ENCODE data around the gene FBRS.
"Not testable (repeated sequence)": the region's sequence is repeated elsewhere in the genome, so short reads cannot be mapped to it uniquely, and the experiment has no call there.

FBRS gene

GRCh38 chr16:30700491-30700890 lies 42.3 kb downstream of the FBRS start:
- no peak for DNase-seq

GRCh38 chr16:30700971-30701370 lies 42.7 kb downstream of the FBRS start:
- DNase-seq, result no peak

- DNase-seq, result not testable (repeated sequence)
Observed at GRCh38 chr16:30703071-30703470, 44.8 kb downstream of the FBRS start.

- DNase-seq, result no peak
Observed at GRCh38 chr16:30703971-30704370, 45.7 kb downstream of the FBRS start.

- no peak for DNase-seq
Observed at GRCh38 chr16:30706046-30706445, 47.8 kb downstream of the FBRS start.

- no peak for DNase-seq
Observed at GRCh38 chr16:30710971-30711370, 52.7 kb downstream of the FBRS start.

GRCh38 chr16:30711712-30712111 lies 53.5 kb downstream of the FBRS start:
- no peak for DNase-seq

- DNase-seq, result peak; percentile 57
Observed at GRCh38 chr16:30715750-30716445, 57.7 kb downstream of the FBRS start.

- DNase-seq, result no peak
Observed at GRCh38 chr16:30720086-30720485, 61.9 kb downstream of the FBRS start.
